Measurements from ENCODE around the gene PDE4B.

The PDE4B gene

DNA sequence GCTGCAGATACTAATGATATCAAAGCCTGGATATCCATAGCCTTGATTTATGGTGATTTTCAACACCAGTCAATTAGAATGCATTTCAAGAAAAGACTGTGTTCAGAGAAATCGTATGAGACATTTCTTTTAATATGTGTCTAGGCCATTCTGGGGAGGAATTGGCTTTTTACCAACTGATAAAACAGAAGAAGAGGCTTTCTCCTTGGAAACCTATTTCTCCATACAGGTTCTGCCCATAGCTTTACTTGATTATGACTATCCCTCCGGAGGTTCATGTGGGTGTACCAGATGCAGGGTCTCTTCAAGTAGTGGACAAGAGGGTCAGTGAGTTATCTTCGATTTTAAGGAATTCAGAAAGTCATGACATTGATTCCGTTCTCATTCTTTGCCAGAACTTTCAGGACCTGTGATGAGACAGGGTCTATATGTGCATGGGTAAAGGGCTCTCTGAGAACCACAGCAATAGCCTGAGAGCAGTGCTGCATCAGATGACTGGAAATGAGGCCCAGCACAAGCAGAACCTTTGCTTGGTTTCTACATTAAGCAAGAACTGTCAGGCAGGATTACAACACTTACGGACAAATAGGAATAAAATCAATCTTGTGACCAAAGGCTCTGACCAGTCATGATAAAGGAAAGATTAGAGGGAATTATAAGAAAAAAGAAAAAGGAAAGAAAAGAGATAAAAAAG, 477.6 kb downstream of the PDE4B start:
- peak; percentile 46 to 71 for DNase-seq

DNA sequence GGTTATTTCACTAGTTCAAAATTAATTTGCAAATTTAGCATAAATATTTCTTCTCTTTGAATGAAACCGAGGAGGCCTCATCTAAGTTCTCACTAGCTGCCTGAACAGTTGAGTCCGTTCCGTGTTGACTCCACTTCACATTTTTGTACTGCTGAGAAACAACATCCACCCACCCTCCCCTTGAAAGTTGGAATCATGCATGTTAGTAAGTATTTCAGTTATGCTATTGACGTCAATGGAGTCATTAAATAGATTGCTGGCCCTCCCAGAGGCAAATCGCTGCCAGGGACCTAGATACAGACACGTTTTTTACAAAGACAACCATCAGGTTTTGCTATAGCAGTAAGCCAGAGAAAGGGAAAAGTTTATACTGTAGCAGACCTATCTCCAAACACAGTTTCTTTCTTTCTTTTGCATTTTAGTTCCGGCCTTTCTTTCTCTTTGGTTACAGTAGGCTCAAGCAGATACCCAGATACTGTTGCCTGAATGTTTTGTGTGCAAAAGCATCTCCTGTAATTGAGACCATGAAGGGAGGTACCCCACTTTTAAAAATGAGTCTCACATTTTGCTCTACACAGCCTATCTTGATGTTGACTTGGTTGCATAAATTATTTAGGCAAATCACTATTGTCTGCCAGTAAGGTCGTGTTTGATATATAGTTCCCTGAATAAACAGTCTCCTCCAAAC, 478.7 kb downstream of the PDE4B start:
- peak in 1 of 2 donors; percentile 53 for DNase-seq

DNA sequence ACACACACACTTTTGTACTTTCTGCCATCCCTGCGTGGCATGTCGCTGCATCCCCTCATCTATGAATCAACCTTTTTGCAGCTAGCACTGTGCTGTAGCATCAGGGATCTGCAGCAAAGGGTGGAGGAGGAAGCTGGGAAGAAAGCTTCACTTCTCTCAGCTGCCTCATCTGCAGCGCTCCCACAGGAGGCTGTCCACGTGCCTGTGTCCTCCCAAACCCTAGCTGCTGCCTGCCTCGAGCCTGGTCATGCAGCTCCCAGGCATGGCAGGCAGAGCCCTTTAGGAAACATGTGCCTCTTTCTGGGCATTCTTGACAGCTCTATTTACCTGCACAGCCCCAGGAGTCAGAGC, 479.2 kb downstream of the PDE4B start:
- no peak for DNase-seq

DNA sequence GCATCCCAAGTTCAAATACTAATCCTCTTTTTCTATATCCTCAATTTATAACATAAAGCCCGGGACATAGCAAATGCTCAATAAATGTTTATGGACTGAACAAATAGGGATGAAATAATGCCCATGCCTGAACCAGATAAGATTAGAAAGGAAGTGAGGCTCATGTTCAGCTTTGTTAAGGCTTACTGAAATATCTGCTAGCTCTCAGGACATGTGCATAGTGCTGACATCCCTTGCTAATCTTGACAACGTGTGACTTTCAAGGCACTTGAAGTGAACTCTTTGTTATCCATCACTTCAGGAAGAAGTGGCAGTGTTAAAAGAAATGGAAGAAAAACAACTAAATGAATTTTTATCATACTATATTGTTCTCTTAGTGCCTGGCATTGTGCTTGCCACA, 481.0 kb downstream of the PDE4B start:
- no peak for DNase-seq

- no peak for DNase-seq
Observed at GRCh38 chr1:66274634-66275033, 481.9 kb downstream of the PDE4B start.

DNA sequence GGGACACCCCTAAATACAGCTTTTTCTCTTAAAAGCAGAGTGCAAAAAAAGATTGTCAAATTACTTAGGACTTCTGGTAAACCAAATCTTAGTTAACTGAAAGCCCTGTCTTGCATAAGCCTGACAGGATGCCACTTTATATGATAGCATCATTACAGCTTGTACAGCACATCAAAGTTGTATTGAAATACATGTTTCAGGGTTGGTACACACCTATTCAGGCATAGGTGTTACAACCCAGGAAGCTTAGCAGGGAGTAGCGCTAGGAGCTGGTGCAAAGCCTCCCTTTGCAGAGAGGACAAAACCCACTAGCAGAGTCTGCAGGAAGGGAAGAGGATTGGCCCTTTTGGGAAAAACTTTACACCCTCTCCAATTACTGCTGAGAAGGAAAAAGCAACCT, 482.4 kb downstream of the PDE4B start:
- no peak for DNase-seq

- peak in 1 of 2 donors; percentile 77 for DNase-seq
Observed at GRCh38 chr1:66275601-66276023, 482.9 kb downstream of the PDE4B start.

DNA sequence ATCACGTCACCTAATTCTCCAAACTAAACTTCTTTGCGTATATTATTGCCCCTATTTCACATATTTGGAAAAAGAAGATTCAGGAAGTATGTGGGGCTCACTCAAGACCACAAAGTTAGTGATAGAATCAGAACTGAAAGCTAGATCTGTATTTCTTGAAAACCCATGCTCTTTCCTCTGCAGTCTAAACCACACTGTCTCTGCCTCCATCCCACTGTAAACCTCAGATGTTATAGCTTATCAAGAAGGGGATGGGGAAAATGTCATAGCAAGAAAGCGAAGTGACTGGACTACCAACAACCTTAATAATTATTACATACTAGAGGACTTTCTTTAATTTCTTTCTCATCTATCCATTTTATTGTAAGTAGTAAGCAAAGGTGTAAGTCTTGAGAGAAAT, 483.5 kb downstream of the PDE4B start:
- no peak for DNase-seq

- DNase-seq: no peak
Observed at GRCh38 chr1:66278260-66279021, 485.7 kb downstream of the PDE4B start.

- no peak for DNase-seq
Observed at GRCh38 chr1:66281808-66282207, 489.1 kb downstream of the PDE4B start.

DNA sequence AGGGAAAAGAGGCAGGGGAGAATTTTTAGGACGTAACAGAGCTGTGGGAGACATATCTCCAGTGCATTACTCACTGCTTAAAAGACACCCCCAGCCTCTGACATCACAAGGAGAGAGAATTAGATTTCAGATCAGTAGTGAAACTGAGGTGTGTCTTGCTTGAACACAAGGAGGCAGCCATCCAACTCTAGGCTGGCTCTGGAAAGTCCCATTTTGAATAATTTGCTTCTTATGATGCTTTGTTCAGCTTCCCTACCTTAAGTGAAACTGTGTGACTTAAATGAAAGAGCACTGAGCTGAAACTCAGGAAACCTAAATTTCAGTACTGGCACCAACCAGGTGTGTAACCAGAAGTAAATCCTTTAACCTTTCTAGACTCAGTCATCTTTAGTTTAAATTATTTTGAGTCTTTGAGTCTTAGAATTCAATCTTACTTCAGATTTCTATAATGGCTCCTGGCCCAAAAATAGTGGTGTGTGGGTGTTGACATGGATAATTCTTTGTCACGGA, 489.7 kb downstream of the PDE4B start:
- DNase-seq: peak; percentile 70 to 87

DNA sequence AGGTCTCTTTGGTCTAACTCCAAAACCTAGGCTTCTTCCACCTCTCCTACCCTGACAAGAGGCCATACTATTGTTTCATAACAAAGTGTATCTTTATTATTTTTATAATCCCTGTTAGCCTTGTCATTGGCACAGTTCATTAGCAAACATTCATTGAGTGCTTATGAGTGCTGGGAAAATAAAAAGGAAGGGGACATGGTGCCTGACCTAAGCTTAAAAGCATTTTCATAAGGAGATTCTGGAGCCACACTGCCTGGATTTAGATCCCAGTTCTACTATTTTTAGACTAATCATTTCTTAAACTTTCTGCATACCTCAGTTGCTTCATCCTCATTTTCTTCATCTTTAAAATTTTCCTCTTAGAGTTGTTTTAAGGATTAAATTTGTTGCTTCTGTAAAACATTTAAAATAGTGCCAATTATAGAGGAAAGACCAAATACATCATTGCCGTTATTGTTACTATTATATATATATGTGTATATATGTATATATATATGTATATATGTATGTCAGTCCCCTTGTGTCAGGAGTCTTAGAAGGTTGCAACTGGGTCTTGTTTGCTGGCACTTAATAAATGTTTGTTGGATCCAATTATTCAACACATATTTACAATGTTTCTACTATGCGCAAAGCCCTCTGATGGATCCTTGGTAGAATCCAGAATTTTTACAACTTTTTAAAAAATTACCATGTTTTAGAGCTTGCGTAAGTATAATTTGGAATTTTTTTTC, 490.4 kb downstream of the PDE4B start:
- no peak for DNase-seq

- DNase-seq: no peak
Observed at GRCh38 chr1:66283622-66284041, 490.9 kb downstream of the PDE4B start.

GRCh38 chr1:66284746-66285145, 492.1 kb downstream of the PDE4B start:
- DNase-seq: no peak

- DNase-seq: no peak
Observed at GRCh38 chr1:66285618-66286270, 493.0 kb downstream of the PDE4B start.

- DNase-seq: no peak
Observed at GRCh38 chr1:66286307-66286706, 493.6 kb downstream of the PDE4B start.

GRCh38 chr1:66288048-66288447, 495.4 kb downstream of the PDE4B start:
- no peak for DNase-seq

DNA sequence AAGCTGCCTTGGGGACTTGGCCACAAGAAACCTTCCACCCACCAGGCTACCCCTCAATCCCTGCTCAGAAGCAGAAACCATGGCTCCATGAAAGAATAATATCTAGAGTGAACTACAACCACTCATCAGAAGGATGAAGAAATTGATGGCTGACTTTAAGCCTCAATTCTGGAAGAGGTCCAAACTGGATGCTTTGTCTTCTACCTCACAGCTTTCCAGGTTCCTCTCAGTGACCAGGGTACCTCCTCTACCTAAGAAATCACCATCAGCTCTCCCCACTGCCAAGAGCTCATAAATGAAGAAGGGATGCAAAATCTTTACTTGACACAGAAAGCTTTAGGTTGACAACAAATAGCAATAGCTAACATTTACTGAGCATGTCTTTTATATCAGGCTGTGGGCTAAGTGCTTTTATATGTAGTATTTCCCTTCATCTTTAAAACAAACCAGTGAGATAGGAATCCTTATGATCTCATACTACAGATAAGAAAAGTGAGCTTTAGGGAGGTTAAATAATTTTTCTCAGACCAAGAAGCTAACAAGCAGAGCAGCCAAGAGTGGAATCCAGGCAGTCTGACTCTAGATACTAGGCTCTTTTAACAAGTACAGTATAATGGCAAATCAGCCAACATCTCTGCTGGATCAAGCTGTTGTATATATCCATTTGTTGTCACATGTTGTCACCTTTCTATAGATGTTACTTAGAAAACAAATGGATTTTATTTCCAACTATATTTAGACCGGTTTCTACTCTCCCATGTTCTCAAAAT, 498.3 kb downstream of the PDE4B start:
- no peak for DNase-seq

DNA sequence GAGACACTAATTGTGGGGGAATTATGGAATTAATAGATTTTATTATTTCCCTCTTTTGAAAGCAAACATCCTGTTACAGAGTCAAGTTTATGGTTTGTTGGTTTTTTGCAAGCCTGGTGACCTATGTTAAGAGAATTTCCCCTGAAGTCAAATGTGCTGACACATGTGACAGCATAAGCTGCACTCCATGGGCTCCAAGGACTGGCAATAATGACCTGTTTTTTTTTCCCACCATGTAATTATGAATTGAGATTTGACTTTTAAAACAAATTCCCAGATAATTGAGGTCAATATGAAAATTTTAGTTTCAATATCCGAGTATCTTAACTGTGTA, 498.8 kb downstream of the PDE4B start:
- peak in 1 of 2 donors; percentile 49 for DNase-seq

DNA sequence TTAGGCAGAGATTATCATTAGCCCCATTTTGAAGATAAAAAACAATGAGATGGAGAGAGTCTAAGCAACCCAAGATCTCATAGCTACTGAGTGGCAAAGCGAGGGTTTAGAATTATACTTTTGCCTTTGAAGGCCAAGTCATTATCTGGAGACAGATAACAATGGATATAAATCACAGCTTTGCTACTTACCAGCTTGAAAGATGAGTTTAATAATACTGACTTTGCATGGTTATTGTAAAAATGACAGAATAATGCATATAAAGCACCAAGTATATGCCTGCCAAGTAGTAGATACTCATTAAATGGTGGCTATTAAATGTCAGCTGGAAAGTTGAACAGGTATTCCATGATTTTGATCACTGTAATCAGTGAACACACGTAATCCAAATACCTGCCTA, 499.6 kb downstream of the PDE4B start:
- DNase-seq: no peak

- DNase-seq: no peak
Observed at GRCh38 chr1:66292944-66293343, 500.2 kb downstream of the PDE4B start.

Measured in inflammatory macrophage treated with lipopolysaccharide for 1 hour (primary cell).